Loucy (cell line): Measurements from ENCODE around the gene MMADHC.

Experiments
- H2AFZ ChIP-seq: fragments of 200-600 bp; sonication (generic); 2 replicates; pipeline ENCODE4 v1.6.0; 2016; ENCODE audit warnings: antibody characterized with exemption, mild to moderate bottlenecking, low read length, moderate library complexity
- H3F3A ChIP-seq: fragments of 200-600 bp; 2 replicates; pipeline ENCODE4 v1.6.0; 2016; ENCODE audit warnings: antibody characterized with exemption, low read depth, mild to moderate bottlenecking
- H3K27me3 ChIP-seq: fragments of 200-600 bp; sonication (generic); 2 replicates; pipeline ENCODE4 v1.6.1; 2014; ENCODE audit warnings: low read length, mild to moderate bottlenecking; ENCODE audit not compliant: insufficient read depth, poor library complexity, severe bottlenecking
- H3K36me3 ChIP-seq: fragments of 200-600 bp; sonication (generic); 2 replicates; pipeline ENCODE4 v1.6.1; 2016; ENCODE audit warnings: low read length; ENCODE audit not compliant: insufficient read depth
- H3K4me1 ChIP-seq: fragments of 200-600 bp; sonication (generic); 2 replicates; pipeline ENCODE4 v1.5.1; 2014; ENCODE audit warnings: low read length, mild to moderate bottlenecking; ENCODE audit not compliant: insufficient read depth, poor library complexity, severe bottlenecking
- H3K4me2 ChIP-seq: fragments of 200-600 bp; sonication (generic); 2 replicates; pipeline ENCODE4 v1.6.0; 2014; ENCODE audit warnings: antibody characterized with exemption, low read length, low read depth, mild to moderate bottlenecking; ENCODE audit not compliant: poor library complexity, severe bottlenecking
- H3K4me3 ChIP-seq: fragments of 200-600 bp; sonication (generic); 2 replicates; pipeline ENCODE4 v1.5.1; 2014; ENCODE audit warnings: low read length, mild to moderate bottlenecking, mixed read lengths; ENCODE audit not compliant: poor library complexity, severe bottlenecking
- H3K79me2 ChIP-seq: fragments of 200-600 bp; sonication (generic); 2 replicates; pipeline ENCODE4 v1.6.1; 2014; ENCODE audit warnings: low read length; ENCODE audit not compliant: insufficient read depth
- H3K9ac ChIP-seq: fragments of 200-600 bp; sonication (generic); 2 replicates; pipeline ENCODE4 v1.6.0; 2014; ENCODE audit warnings: mild to moderate bottlenecking, low read depth, low read length, moderate library complexity; ENCODE audit not compliant: poor library complexity, severe bottlenecking
- H3K9me2 ChIP-seq: fragments of 200-600 bp; sonication (generic); replicated peaks from 2 replicates; pipeline ENCODE4 v1.6.1; 2016; ENCODE audit warnings: low read depth, low read length, mixed read lengths
- H3K9me3 ChIP-seq: fragments of 200-600 bp; sonication (generic); 2 replicates; pipeline ENCODE4 v1.6.1; 2014; ENCODE audit warnings: mild to moderate bottlenecking, antibody characterized with exemption, low read length, low read depth; ENCODE audit not compliant: insufficient read depth
- H4K20me1 ChIP-seq: fragments of 200-600 bp; sonication (generic); 2 replicates; pipeline ENCODE4 v1.6.0; 2014; ENCODE audit warnings: antibody characterized with exemption, low read length, mild to moderate bottlenecking; ENCODE audit not compliant: insufficient read depth, poor library complexity, severe bottlenecking
- EZH2phosphoT487 ChIP-seq: fragments of 200-600 bp; IDR thresholded peaks from 2 replicates; pipeline ENCODE4 v1.6.1; 2018; ENCODE audit warnings: antibody characterized with exemption, mild to moderate bottlenecking, moderate library complexity, borderline replicate concordance
- TF ChIP-seq, protein P1 (sequence below): fragments of 200-600 bp; sonication (generic); conservative IDR thresholded peaks from 2 replicates; pipeline ENCODE4 v1.5.1; 2014; ENCODE audit warnings: mild to moderate bottlenecking, antibody characterized with exemption, low read length

MMADHC gene

DNA sequence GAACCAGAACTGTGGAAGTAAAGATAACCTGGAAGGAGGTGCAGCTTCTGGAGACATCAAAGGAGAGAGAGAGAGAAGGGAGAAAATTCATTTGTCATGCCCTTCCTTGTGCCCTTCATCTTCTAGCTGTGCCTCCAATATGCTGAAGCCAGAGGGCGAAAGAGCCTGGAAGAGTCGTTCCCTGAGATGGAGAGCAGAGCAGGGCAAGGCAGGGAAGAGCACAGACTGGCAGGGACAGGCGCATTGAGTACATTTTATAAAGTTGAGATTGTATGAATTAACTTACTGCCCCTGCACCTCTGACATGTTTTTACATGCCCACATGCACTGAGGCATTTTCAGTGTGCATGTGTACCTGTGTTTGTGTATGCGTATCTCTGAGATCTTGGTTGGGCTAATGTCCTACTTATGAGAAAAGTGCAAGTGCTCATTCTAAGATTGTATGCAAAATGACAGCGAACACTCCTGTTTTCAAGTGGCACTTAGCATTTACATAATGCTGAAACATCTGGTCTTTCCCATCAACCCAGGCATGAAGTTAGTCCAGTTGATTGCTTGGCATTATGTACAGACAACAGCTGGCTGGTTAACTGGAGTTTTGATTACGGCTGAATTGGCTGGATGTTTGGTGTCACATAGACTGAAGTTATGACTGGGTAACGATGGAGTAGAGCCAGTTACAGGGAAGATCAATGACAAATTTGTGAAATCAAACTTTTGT, 23.7 kb upstream of the MMADHC start:
- TF ChIP-seq, protein P1, sequence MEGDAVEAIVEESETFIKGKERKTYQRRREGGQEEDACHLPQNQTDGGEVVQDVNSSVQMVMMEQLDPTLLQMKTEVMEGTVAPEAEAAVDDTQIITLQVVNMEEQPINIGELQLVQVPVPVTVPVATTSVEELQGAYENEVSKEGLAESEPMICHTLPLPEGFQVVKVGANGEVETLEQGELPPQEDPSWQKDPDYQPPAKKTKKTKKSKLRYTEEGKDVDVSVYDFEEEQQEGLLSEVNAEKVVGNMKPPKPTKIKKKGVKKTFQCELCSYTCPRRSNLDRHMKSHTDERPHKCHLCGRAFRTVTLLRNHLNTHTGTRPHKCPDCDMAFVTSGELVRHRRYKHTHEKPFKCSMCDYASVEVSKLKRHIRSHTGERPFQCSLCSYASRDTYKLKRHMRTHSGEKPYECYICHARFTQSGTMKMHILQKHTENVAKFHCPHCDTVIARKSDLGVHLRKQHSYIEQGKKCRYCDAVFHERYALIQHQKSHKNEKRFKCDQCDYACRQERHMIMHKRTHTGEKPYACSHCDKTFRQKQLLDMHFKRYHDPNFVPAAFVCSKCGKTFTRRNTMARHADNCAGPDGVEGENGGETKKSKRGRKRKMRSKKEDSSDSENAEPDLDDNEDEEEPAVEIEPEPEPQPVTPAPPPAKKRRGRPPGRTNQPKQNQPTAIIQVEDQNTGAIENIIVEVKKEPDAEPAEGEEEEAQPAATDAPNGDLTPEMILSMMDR: no peak
- TF ChIP-seq EZH2phosphoT487: no peak
- H3K79me2 ChIP-seq: no peaks in the 10 kb centered on the region
- no peak overlapping the region for H2AFZ ChIP-seq

DNA sequence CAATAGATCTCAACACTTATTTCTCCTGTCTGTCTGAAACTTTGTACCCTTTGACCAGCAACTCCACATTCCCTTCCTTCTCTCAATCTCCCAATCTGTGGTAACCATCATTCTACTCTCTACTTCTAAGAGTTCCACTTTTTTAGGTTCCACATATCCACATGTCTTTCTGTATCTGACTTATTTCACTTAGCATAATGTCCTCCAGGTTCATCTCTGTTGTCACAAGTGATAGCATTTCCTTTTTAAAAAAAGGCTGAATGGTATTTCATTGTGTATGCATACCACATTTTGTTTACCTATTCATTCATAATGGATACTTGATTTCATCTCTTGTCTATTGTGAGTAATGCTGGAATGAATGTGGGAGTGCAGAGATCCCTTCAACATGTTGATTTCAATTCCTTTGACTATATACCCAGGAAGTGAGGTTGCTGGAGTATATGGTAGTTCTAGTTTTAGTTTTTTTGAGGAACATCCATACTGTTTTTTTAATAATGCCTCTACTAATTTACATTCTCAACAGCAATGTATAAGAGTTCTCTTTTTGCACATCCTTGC, 18.8 kb upstream of the MMADHC start:
- TF ChIP-seq EZH2phosphoT487: no peak
- TF ChIP-seq, protein P1: no peak
- no peaks in the 10 kb centered on the region for H4K20me1 ChIP-seq
- no peaks in the 10 kb centered on the region for H3F3A ChIP-seq
- no peaks in the 10 kb centered on the region for H3K9me2 ChIP-seq
- no peak overlapping the region for H3K4me3 ChIP-seq
- peaks cover 5% of the 10 kb centered on the region for H3K4me1 ChIP-seq
- no peak overlapping the region for H2AFZ ChIP-seq
- H3K9me3 ChIP-seq: no peaks in the 10 kb centered on the region
- H3K36me3 ChIP-seq: no peaks in the 10 kb centered on the region
- no peak overlapping the region for H3K4me2 ChIP-seq
- no peaks in the 10 kb centered on the region for H3K79me2 ChIP-seq
- no peaks in the 10 kb centered on the region for H3K27me3 ChIP-seq
- H3K9ac ChIP-seq: no peak overlapping the region

More for the DNA sequence above, 23.7 kb upstream of the MMADHC start:
- Histone ChIP-seq H3K4me1 (no peaks in the 10 kb centered on the region), H3K9ac (no peak overlapping the region), H3K4me3 (no peak overlapping the region), H3K36me3 (no peaks in the 10 kb centered on the region), H3K9me2 (no peaks in the 10 kb centered on the region), H3K4me2 (no peak overlapping the region), H4K20me1 (no peaks in the 10 kb centered on the region), H3K9me3 (no peaks in the 10 kb centered on the region), H3F3A (no peaks in the 10 kb centered on the region), H3K27me3 (no peaks in the 10 kb centered on the region)

DNA sequence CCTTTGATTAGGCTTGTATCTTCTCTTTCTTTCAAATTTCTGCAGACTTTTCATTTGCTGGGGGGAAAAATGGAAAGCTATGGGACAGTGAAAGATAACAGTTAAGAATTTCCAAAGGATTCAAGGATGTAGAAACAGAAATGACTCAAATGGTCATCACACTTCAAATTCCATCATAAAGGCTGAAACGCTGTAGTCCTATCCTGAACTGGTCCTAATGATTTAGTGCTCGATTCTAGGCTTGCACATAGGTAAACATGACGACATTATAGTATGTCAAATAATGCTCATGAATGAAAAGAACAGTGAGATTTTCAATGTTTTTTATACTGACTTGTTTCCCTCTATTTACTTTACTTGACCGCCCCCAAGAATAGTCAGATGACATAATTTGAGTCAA, 15.7 kb upstream of the MMADHC start:
- H3K4me3 ChIP-seq: no peak overlapping the region
- H3K79me2 ChIP-seq: no peaks in the 10 kb centered on the region
- no peak for TF ChIP-seq EZH2phosphoT487
- TF ChIP-seq, protein P1: no peak
- H3K4me2 ChIP-seq: no peak overlapping the region
- no peaks in the 10 kb centered on the region for H3K36me3 ChIP-seq
- H4K20me1 ChIP-seq: no peaks in the 10 kb centered on the region
- H3K4me1 ChIP-seq: peaks cover 5% of the 10 kb centered on the region
- no peaks in the 10 kb centered on the region for H3K27me3 ChIP-seq
- no peaks in the 10 kb centered on the region for H3F3A ChIP-seq
- H2AFZ ChIP-seq: no peak overlapping the region
- no peaks in the 10 kb centered on the region for H3K9me3 ChIP-seq
- no peaks in the 10 kb centered on the region for H3K9me2 ChIP-seq
- H3K9ac ChIP-seq: no peak overlapping the region
